IMR-90 (cell line): ENCODE data around the gene RALGPS1. TPM values are rescaled to one million over a fixed set of nuclear protein-coding genes. Genes with fewer than 3 reads are reported as not detected.

Experiments
- ATAC-seq: fragments of 200-7000 bp; cut with Tn5 transposase; 2 replicates; pipeline ENCODE4 v1.9.1; 2020; ENCODE audit warnings: low read depth, mild to moderate bottlenecking, moderate library complexity
- BruUV-seq: library from RNA; stranded (reverse); fragments of 400-500 nt; replicated peaks from 2 replicates; lab custom pipeline; 2021; lab: Mats Ljungman, UMichigan
- CTCF ChIA-PET: fragments of 300-600 bp; formaldehyde crosslinking; extraction: SDS; loops from one replicate; lab custom pipeline; 2021; ENCODE audit warnings: antibody characterized with exemption; lab: Yijun Ruan, JAX
- POLR2A ChIA-PET: fragments of 300-600 bp; sonication (Branson Sonifier 250); formaldehyde crosslinking; loops from one replicate; lab custom pipeline; 2022; ENCODE audit warnings: antibody characterized with exemption; ENCODE audit not compliant: unreplicated experiment; lab: Charles Lee
- DNase-seq: peaks from one replicate; pipeline ENCODE4 v3.0.0; 2013
- H2AFZ ChIP-seq: replicated peaks from 2 replicates; pipeline ENCODE3; 2013; ENCODE audit warnings: low read length, mild to moderate bottlenecking; ENCODE audit not compliant: poor library complexity
- H2AK5ac ChIP-seq: 2 replicates; pipeline ENCODE4 v1.6.1; 2013; ENCODE audit warnings: low read depth, low read length, inconsistent platforms
- H2AK9ac ChIP-seq: replicated peaks from 2 replicates; pipeline ENCODE3; 2013; ENCODE audit warnings: mild to moderate bottlenecking, low read depth, low read length, moderate library complexity; ENCODE audit not compliant: poor library complexity
- H2BK120ac ChIP-seq: 2 replicates; pipeline ENCODE4 v1.6.1; 2013; ENCODE audit warnings: low read depth, low read length, inconsistent platforms
- H2BK15ac ChIP-seq: 3 replicates; pipeline ENCODE4 v1.6.1; 2013; ENCODE audit warnings: low read depth, low read length, inconsistent platforms
- H2BK20ac ChIP-seq: 2 replicates; pipeline ENCODE4 v1.6.1; 2013; ENCODE audit warnings: low read depth, mild to moderate bottlenecking, inconsistent platforms, low read length, moderate library complexity
- H2BK5ac ChIP-seq: 2 replicates; pipeline ENCODE4 v1.6.1; 2013; ENCODE audit warnings: mild to moderate bottlenecking, low read depth, low read length, inconsistent platforms; ENCODE audit not compliant: poor library complexity, severe bottlenecking
- H3K14ac ChIP-seq: replicated peaks from 2 replicates; pipeline ENCODE4 v1.6.1; 2013; ENCODE audit warnings: low read depth, low read length, inconsistent platforms
- H3K18ac ChIP-seq: 2 replicates; pipeline ENCODE4 v1.6.1; 2013; ENCODE audit warnings: low read depth, low read length, control low read depth
- H3K23ac ChIP-seq: 2 replicates; pipeline ENCODE4 v1.6.1; 2013; ENCODE audit warnings: low read depth, low read length, inconsistent platforms
- H3K27ac ChIP-seq: 2 replicates; pipeline ENCODE4 v1.5.1; 2013; ENCODE audit warnings: mild to moderate bottlenecking, control low read depth, low read length; ENCODE audit not compliant: insufficient read depth
- H3K27me3 ChIP-seq: 2 replicates; pipeline ENCODE4 v1.6.1; 2013; ENCODE audit warnings: low read length; ENCODE audit not compliant: control insufficient read depth, insufficient read depth
- H3K36me3 ChIP-seq: 2 replicates; pipeline ENCODE4 v1.6.1; 2013; ENCODE audit warnings: low read length, mixed read lengths; ENCODE audit not compliant: control insufficient read depth, insufficient read depth
- H3K4ac ChIP-seq: 2 replicates; pipeline ENCODE4 v1.6.1; 2013; ENCODE audit warnings: low read depth, low read length, inconsistent platforms
- H3K4me1 ChIP-seq: 2 replicates; pipeline ENCODE4 v1.6.1; 2013; ENCODE audit warnings: low read length, mixed read lengths; ENCODE audit not compliant: control insufficient read depth, insufficient read depth
- H3K4me2 ChIP-seq: 2 replicates; pipeline ENCODE4 v1.6.1; 2013; ENCODE audit warnings: low read depth, mild to moderate bottlenecking, control low read depth, low read length, moderate library complexity
- H3K4me3 ChIP-seq: 2 replicates; pipeline ENCODE4 v1.5.1; 2013; ENCODE audit warnings: low read depth, mild to moderate bottlenecking, control low read depth, low read length, moderate library complexity; ENCODE audit not compliant: insufficient read depth
- H3K56ac ChIP-seq: 2 replicates; pipeline ENCODE4 v1.6.1; 2013; ENCODE audit warnings: low read length, inconsistent platforms; ENCODE audit not compliant: insufficient read depth; ENCODE audit errors: extremely low read depth
- H3K79me1 ChIP-seq, 2 experiments: 2 replicates each; pipeline ENCODE4 v1.6.1; 2013; ENCODE audit warnings: low read length in 2 of 2, inconsistent platforms in 1 of 2, low read depth in 1 of 2
- H3K9ac ChIP-seq: 2 replicates; pipeline ENCODE4 v1.6.1; 2013; ENCODE audit warnings: low read depth, low read length, control low read depth
- H3K9me1 ChIP-seq: 2 replicates; pipeline ENCODE4 v1.6.1; 2013; ENCODE audit warnings: low read length, inconsistent platforms; ENCODE audit not compliant: insufficient read depth
- H3K9me3 ChIP-seq: 2 replicates; pipeline ENCODE4 v1.6.1; 2013; ENCODE audit warnings: low read length; ENCODE audit not compliant: control insufficient read depth, insufficient read depth
- H4K20me1 ChIP-seq: 2 replicates; pipeline ENCODE4 v1.6.1; 2013; ENCODE audit warnings: low read length, inconsistent platforms; ENCODE audit not compliant: insufficient read depth
- H4K5ac ChIP-seq: 2 replicates; pipeline ENCODE4 v1.6.1; 2013; ENCODE audit warnings: mild to moderate bottlenecking, low read depth, low read length, control low read depth
- H4K8ac ChIP-seq, 2 experiments: 2 replicates each; pipeline ENCODE4 v1.6.1; 2013; ENCODE audit warnings: low read depth in 2 of 2, low read length in 2 of 2, control low read depth in 1 of 2, inconsistent platforms in 1 of 2
- H4K91ac ChIP-seq: 2 replicates; pipeline ENCODE4 v1.6.1; 2013; ENCODE audit warnings: low read depth, low read length, inconsistent platforms; ENCODE audit not compliant: insufficient read depth
- BHLHE40 ChIP-seq: fragments of 150-350 bp; IDR thresholded peaks from 2 replicates; pipeline ENCODE4 v1.6.1; 2016; ENCODE audit warnings: mild to moderate bottlenecking, low read depth, low read length
- CEBPB ChIP-seq: IDR thresholded peaks from 2 replicates; pipeline ENCODE4 v1.6.1; 2012; ENCODE audit warnings: low read depth, low read length, improper control_type of control experiment
- CHD1 ChIP-seq: IDR thresholded peaks from 2 replicates; pipeline ENCODE4 v1.6.1; 2012; ENCODE audit warnings: low read depth, low read length, improper control_type of control experiment
- ELK1 ChIP-seq: fragments of 150-350 bp; IDR thresholded peaks from 2 replicates; pipeline ENCODE4 v1.6.1; 2016; ENCODE audit warnings: low read depth, mild to moderate bottlenecking, low read length, moderate library complexity, borderline replicate concordance
- FOS ChIP-seq: fragments of 150-350 bp; IDR thresholded peaks from 2 replicates; pipeline ENCODE4 v1.6.1; 2016; ENCODE audit warnings: low read depth, low read length
- MAFK ChIP-seq: IDR thresholded peaks from 2 replicates; pipeline ENCODE4 v1.6.1; 2012; ENCODE audit warnings: low read depth, low read length, improper control_type of control experiment
- MAZ ChIP-seq: IDR thresholded peaks from 2 replicates; pipeline ENCODE4 v1.6.1; 2012; ENCODE audit warnings: low read depth, mild to moderate bottlenecking, low read length, improper control_type of control experiment, moderate library complexity, borderline replicate concordance
- MXI1 ChIP-seq: IDR thresholded peaks from 2 replicates; pipeline ENCODE4 v1.6.1; 2012; ENCODE audit warnings: low read depth, mild to moderate bottlenecking, low read length, moderate library complexity, borderline replicate concordance
- NFE2L2 ChIP-seq: fragments of 150-350 bp; IDR thresholded peaks from 2 replicates; pipeline ENCODE4 v1.6.1; 2016; ENCODE audit warnings: low read depth, mild to moderate bottlenecking, low read length
- RCOR1 ChIP-seq: IDR thresholded peaks from 2 replicates; pipeline ENCODE4 v1.6.1; 2012; ENCODE audit warnings: mild to moderate bottlenecking, low read length, improper control_type of control experiment; ENCODE audit not compliant: insufficient replicate concordance
- SMC3 ChIP-seq: fragments of 150-350 bp; IDR thresholded peaks from 2 replicates; pipeline ENCODE4 v1.6.1; 2016; ENCODE audit warnings: low read depth, mild to moderate bottlenecking, antibody characterized with exemption, low read length, moderate library complexity
- USF2 ChIP-seq: fragments of 150-350 bp; IDR thresholded peaks from 2 replicates; pipeline ENCODE4 v1.6.1; 2017; ENCODE audit warnings: mild to moderate bottlenecking, antibody characterized with exemption, low read length, low read depth
- WGBS, 2 experiments: methylation state at CpG; one replicate each; pipeline versions ENCODE4 v1.1.5 to v1.1.7; 2013; ENCODE audit warnings: missing lambda C conversion rate in 2 of 2; ENCODE audit not compliant: insufficient read length in 1 of 2; ENCODE audit errors: extremely low coverage in 2 of 2; 5-methylcytosine and 5-hydroxymethylcytosine counted together
- dilution Hi-C: fragments of 300-500 bp; cut with HindIII; formaldehyde crosslinking; loops from one replicate; pipeline ENCODE4 v1.14.3; 2018; ENCODE audit warnings: low sequenced_read_pairs; ENCODE audit not compliant: unreplicated experiment
- in situ Hi-C: fragments of 300-500 bp; cut with MboI; formaldehyde crosslinking; loops from 3 replicates; pipeline ENCODE4 v1.14.3; 2019; ENCODE audit warnings: low sequenced_read_pairs, inconsistent platforms, mixed read lengths
- intact Hi-C: fragments of 100-400 bp; cut with micrococcal nuclease; formaldehyde crosslinking; loops from 2 replicates; pipeline ENCODE4 v1.10.0; 2022
- polyA plus RNA-seq, 3 experiments: library from polyadenylated mRNA; depleted of rRNA; stranded (reverse); fragments of >200 nt; gene quantifications; 2 replicates each; pipeline ENCODE4 v1.2.3, GENCODE V29; 2012; ENCODE audit warnings: low replicate concordance in 1 of 3
- total RNA-seq: library from RNA; depleted of rRNA; stranded (reverse); fragments of >200 nt; gene quantifications from 2 replicates; pipeline ENCODE4 v1.2.3, GENCODE V29; 2012
- TF ChIP-seq, protein P1 (sequence below): conservative IDR thresholded peaks from 2 replicates; pipeline ENCODE4 v1.5.1; 2012; ENCODE audit warnings: mild to moderate bottlenecking, low read depth, low read length, improper control_type of control experiment

RALGPS1 gene
- total and polyA plus RNA-seq, 2 of the 4 experiments (the other 2 are of a cell fraction): 0.90 to 2.8 TPM

DNA sequence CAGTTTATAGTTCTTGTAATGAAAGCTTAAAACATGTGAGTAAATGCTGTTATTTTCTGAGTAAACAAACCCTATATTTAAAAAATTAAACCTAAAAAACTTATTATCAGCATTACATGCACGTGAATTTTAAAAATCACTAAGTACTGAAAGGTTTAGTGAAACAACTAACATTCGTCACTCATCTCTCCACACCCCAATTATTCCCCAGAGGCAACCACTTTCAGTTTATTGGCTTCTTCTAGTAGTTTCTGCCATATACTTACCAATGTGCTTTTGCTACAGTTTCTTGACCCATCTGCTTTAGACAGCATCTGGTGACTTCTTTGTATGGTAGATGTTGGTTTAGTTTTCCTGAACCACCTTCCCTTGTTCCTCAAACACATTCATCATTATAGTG lies 149.8 kb downstream of the RALGPS1 start:
- H3K56ac ChIP-seq: no peak overlapping the region
- H3K4me1 ChIP-seq: peaks cover 12% of the 10 kb centered on the region
- H4K20me1 ChIP-seq: no peaks in the 10 kb centered on the region
- POLR2A ChIA-PET: no interaction called here
- H4K91ac ChIP-seq: no peak overlapping the region
- H3K27me3 ChIP-seq: no peaks in the 10 kb centered on the region
- dilution Hi-C loops (no loop called here), in situ Hi-C loops (no loop called here), intact Hi-C loops (no loop called here)
- no peaks in the 10 kb centered on the region for H3K36me3 ChIP-seq
- H2AK5ac ChIP-seq: no peak overlapping the region
- no peaks in the 10 kb centered on the region; a peak in 1 of 4 replicates for H3K79me1 ChIP-seq
- no peak overlapping the region for H3K9ac ChIP-seq
- H3K27ac ChIP-seq: no peak overlapping the region
- DNase-seq (no peak), ATAC-seq (no peak)
- BruUV-seq: no TSS peak
- no peak for TF ChIP-seq SMC3
- TF ChIP-seq MAZ: no peak
- no peak for TF ChIP-seq MAFK
- no peak for TF ChIP-seq FOS
- TF ChIP-seq RCOR1: no peak
- TF ChIP-seq NFE2L2: no peak
- TF ChIP-seq BHLHE40: no peak
- TF ChIP-seq ELK1: no peak
- TF ChIP-seq CHD1: no peak
- no peak for TF ChIP-seq USF2
- TF ChIP-seq CEBPB: no peak
- TF ChIP-seq, protein P1, sequence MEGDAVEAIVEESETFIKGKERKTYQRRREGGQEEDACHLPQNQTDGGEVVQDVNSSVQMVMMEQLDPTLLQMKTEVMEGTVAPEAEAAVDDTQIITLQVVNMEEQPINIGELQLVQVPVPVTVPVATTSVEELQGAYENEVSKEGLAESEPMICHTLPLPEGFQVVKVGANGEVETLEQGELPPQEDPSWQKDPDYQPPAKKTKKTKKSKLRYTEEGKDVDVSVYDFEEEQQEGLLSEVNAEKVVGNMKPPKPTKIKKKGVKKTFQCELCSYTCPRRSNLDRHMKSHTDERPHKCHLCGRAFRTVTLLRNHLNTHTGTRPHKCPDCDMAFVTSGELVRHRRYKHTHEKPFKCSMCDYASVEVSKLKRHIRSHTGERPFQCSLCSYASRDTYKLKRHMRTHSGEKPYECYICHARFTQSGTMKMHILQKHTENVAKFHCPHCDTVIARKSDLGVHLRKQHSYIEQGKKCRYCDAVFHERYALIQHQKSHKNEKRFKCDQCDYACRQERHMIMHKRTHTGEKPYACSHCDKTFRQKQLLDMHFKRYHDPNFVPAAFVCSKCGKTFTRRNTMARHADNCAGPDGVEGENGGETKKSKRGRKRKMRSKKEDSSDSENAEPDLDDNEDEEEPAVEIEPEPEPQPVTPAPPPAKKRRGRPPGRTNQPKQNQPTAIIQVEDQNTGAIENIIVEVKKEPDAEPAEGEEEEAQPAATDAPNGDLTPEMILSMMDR: no peak
- TF ChIP-seq MXI1: no peak
- WGBS, 2 experiments: no CpG with 5 or more reads among the region's 2 CpGs
- H3K9me3 ChIP-seq: no peaks in the 10 kb centered on the region
- no peak overlapping the region for H2BK20ac ChIP-seq
- H3K4me3 ChIP-seq: no peak overlapping the region
- H2BK15ac ChIP-seq: no peak overlapping the region
- no peak overlapping the region for H3K18ac ChIP-seq
- no peak overlapping the region for H2BK5ac ChIP-seq
- H3K14ac ChIP-seq: no peak overlapping the region
- no peak overlapping the region for H4K5ac ChIP-seq
- no peak overlapping the region for H2AFZ ChIP-seq
- peaks cover 17% of the 10 kb centered on the region for H3K9me1 ChIP-seq
- no peak overlapping the region for H2AK9ac ChIP-seq
- H3K4ac ChIP-seq: no peak overlapping the region
- no peak overlapping the region for H3K4me2 ChIP-seq
- no peak overlapping the region for H4K8ac ChIP-seq
- H2BK120ac ChIP-seq: no peak overlapping the region
- CTCF ChIA-PET: no interaction called here
- no peak overlapping the region for H3K23ac ChIP-seq
